K562 (cell line): ENCODE data around the gene SFXN5. TPM values are rescaled to one million over a fixed set of nuclear protein-coding genes. Genes with fewer than 3 reads are reported as not detected.

Source experiments
- ASH1L ChIP-seq: fragments of 450-650 bp; IDR thresholded peaks from 2 replicates; pipeline ENCODE4 v1.6.1; 2018; ENCODE audit warnings: borderline replicate concordance, mild to moderate bottlenecking, low read depth; ENCODE audit not compliant: partially characterized antibody
- BDP1 ChIP-seq: IDR thresholded peaks from 3 replicates; pipeline ENCODE4 v1.6.1; 2011; ENCODE audit not compliant: insufficient read length, insufficient read depth
- CCNT2 ChIP-seq: IDR thresholded peaks from 2 replicates; pipeline ENCODE4 v1.6.1; 2011; ENCODE audit warnings: borderline replicate concordance, low read depth, mild to moderate bottlenecking, moderate library complexity, mixed read lengths, low read length; ENCODE audit not compliant: insufficient read length; ENCODE audit errors: extremely low read depth
- EGR1 ChIP-seq: fragments of 450-650 bp; conservative IDR thresholded peaks from 2 replicates; pipeline ENCODE4 v1.6.1; 2017; ENCODE audit warnings: mild to moderate bottlenecking
- ETV1 ChIP-seq: fragments of 450-650 bp; conservative IDR thresholded peaks from 2 replicates; pipeline ENCODE4 v1.6.1; 2016; ENCODE audit warnings: missing genetic modification characterization, control low read depth, low read depth, missing compliant biosample characterization
- HDAC1 ChIP-seq, 2 experiments: fragments of 450-650 bp; IDR thresholded peaks; 2 replicates each; pipeline ENCODE4 v1.6.1; 2016 to 2017; ENCODE audit warnings: inconsistent platforms in 1 of 2, mild to moderate bottlenecking in 1 of 2, moderate library complexity in 1 of 2
- HEY1 ChIP-seq: fragments of 250-450 bp; sonication (Bioruptor Pico); IDR thresholded peaks from 2 replicates; pipeline ENCODE4 v1.5.0; 2020; ENCODE audit warnings: mild to moderate bottlenecking, moderate library complexity, borderline replicate concordance
- KDM1A ChIP-seq, 2 experiments: fragments of 450-650 bp; IDR thresholded peaks; 2 replicates each; pipeline ENCODE4 v1.6.1; 2016; ENCODE audit warnings: mild to moderate bottlenecking in 2 of 2
- KDM5B ChIP-seq: fragments of 200-600 bp; sonication (generic); IDR thresholded peaks from 2 replicates; pipeline ENCODE4 v1.6.1; 2012; ENCODE audit warnings: low read depth, mild to moderate bottlenecking, moderate library complexity, low read length, control low read depth, inconsistent platforms; ENCODE audit not compliant: insufficient replicate concordance
- NEUROD1 ChIP-seq: fragments of 150-350 bp; IDR thresholded peaks from 2 replicates; pipeline ENCODE4 v1.6.1; 2014; ENCODE audit warnings: borderline replicate concordance, low read length, low read depth; ENCODE audit not compliant: partially characterized antibody
- NONO ChIP-seq, 2 experiments: fragments of 200-400 bp in 1 of 2; fragments of 450-650 bp in 1 of 2; formaldehyde crosslinking in 1 of 2; IDR thresholded peaks; 2 replicates each; pipeline ENCODE4 v1.6.1; 2017; ENCODE audit warnings: low read depth in 2 of 2, mild to moderate bottlenecking in 2 of 2, moderate library complexity in 2 of 2, low read length in 1 of 2
- POLR2AphosphoS5 ChIP-seq: IDR thresholded peaks from 2 replicates; pipeline ENCODE4 v1.6.1; 2011; ENCODE audit warnings: mild to moderate bottlenecking, low read depth, low read length, moderate library complexity; ENCODE audit not compliant: control insufficient read depth, insufficient read depth
- PTBP1 ChIP-seq: fragments of 200-400 bp; formaldehyde crosslinking; IDR thresholded peaks from 2 replicates; pipeline ENCODE4 v1.6.1; 2017; ENCODE audit warnings: low read depth, low read length
- PTRF ChIP-seq: fragments of 450-650 bp; IDR thresholded peaks from 2 replicates; pipeline ENCODE4 v1.6.1; 2016; ENCODE audit warnings: mild to moderate bottlenecking, missing genetic modification characterization, missing compliant biosample characterization
- RBM34 ChIP-seq: fragments of 200-400 bp; formaldehyde crosslinking; IDR thresholded peaks from 2 replicates; pipeline ENCODE4 v1.6.1; 2018; ENCODE audit warnings: low read length, borderline replicate concordance; ENCODE audit not compliant: insufficient read depth
- RHOXF2B ChIP-seq: fragments of 250-450 bp; sonication (Bioruptor Pico); conservative IDR thresholded peaks from 2 replicates; pipeline ENCODE4 v1.5.1; 2021
- SRSF1 ChIP-seq: fragments of 200-400 bp; formaldehyde crosslinking; IDR thresholded peaks from 2 replicates; pipeline ENCODE4 v1.6.1; 2017; ENCODE audit warnings: mild to moderate bottlenecking, low read depth, low read length, moderate library complexity
- TCF7L2 ChIP-seq: fragments of 150-350 bp; IDR thresholded peaks from 2 replicates; pipeline ENCODE4 v1.6.1; 2016; ENCODE audit warnings: low read depth, mild to moderate bottlenecking, low read length, moderate library complexity
- ZKSCAN8 ChIP-seq: fragments of 200-800 bp; sonication (Bioruptor generic); IDR thresholded peaks from 2 replicates; pipeline ENCODE4 v1.6.1; 2016; ENCODE audit warnings: missing genetic modification characterization, missing compliant biosample characterization
- ZNF282 ChIP-seq: sonication (generic); formaldehyde crosslinking; IDR thresholded peaks from 2 replicates; pipeline ENCODE4 v1.8.1; 2023; ENCODE audit warnings: missing genetic modification reagents
- ZNF384 ChIP-seq: IDR thresholded peaks from 2 replicates; pipeline ENCODE4 v1.6.1; 2012; ENCODE audit warnings: low read depth, low read length, improper control_type of control experiment
- ZNF696 ChIP-seq: fragments of 250-450 bp; sonication (Bioruptor Pico); conservative IDR thresholded peaks from 2 replicates; pipeline ENCODE4 v1.4.0; 2020; ENCODE audit warnings: mild to moderate bottlenecking, moderate library complexity
- ZNF699 ChIP-seq: fragments of 250-450 bp; sonication (Bioruptor Pico); IDR thresholded peaks from 2 replicates; pipeline ENCODE4 v1.8.0; 2021; ENCODE audit warnings: mild to moderate bottlenecking, moderate library complexity; ENCODE audit not compliant: insufficient replicate concordance
- polyA plus RNA-seq, 8 experiments: library from polyadenylated mRNA; depleted of rRNA in 4 of 8; stranded (reverse) in 5 of 8; unstranded in 3 of 8; fragments of >200 nt; fragmentation: Nextera tagmentation in 2 of 8; fragmentation: Illumina TruSeq in 1 of 8; extraction: Ambion mirVana in 2 of 8; extraction: Trizol in 1 of 8; gene quantifications; 2 replicates each; pipeline versions ENCODE4 v1.2.1 to v1.2.3, GENCODE V29; 2011 to 2014; ENCODE audit warnings: inconsistent platforms in 1 of 8, missing spikeins in 1 of 8
- total RNA-seq, 7 experiments: library from RNA; depleted of rRNA in 6 of 7; stranded (reverse); fragments of >200 nt in 6 of 7; fragmentation: Illumina TruSeq in 2 of 7; extraction: Trizol in 2 of 7; gene quantifications; 2 replicates each; pipeline versions ENCODE4 v1.2.1 to v1.2.3, GENCODE V29; 2011 to 2021; ENCODE audit warnings: low replicate concordance in 1 of 7
- TF ChIP-seq, protein P1 (sequence below): IDR thresholded peaks from 2 replicates; pipeline ENCODE4 v1.6.1; 2012; ENCODE audit warnings: low read depth, low read length, improper control_type of control experiment, borderline replicate concordance
- TF ChIP-seq, protein P2 (sequence below): fragments of 250-450 bp; sonication (Bioruptor Pico); IDR thresholded peaks from 2 replicates; pipeline ENCODE4 v1.5.1; 2021; ENCODE audit warnings: mild to moderate bottlenecking

The SFXN5 gene
- total and polyA plus RNA-seq, 9 of the 15 experiments (the other 6 are each of a cell fraction or from before 2014, with no cell fraction given), result 8.3 to 22.6 (median 16.0) TPM

DNA sequence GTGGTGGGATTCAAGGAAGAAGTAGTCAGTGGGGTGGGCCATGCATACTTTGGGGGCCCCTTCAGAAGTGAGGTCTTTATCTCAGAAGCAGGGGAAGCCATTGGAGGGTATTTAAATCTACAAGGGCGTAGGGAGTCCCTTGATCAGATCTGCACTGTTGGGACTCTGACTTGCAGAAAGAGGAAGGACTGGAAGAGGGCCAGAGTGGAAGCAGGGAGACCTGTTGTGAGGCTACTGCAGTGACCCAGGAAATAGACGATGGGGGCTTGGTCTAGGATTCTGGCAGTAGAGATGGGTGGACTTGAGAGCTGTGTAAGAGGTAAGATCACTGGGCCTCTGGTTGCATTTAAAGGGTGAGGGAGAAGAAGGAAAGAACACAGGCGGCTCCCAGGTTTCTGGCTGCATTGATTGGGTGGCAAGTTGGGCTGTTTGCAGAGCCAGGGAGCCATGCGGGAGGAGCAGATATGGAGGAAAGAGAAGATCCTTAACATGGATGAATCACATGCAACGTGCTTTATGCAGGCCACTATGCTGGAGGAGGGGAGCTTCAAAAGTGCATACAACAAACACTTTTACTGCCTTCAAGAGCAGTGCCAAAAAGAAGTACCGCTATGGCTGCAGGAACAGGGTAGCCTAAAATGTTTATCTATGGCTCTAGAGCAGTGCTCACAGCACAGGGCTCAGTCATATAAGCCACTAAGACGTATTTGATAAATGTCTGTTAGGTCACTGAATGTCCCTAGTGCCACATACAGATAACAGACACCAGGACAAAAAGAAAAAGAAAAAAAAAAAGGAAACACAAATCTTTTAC is 2.3 kb downstream of the SFXN5 start (continued):
- TF ChIP-seq PTBP1, result no peak
- TF ChIP-seq HDAC1 (IDR thresholded peaks at IDR 0.05), result peak in 1 of 2 experiments; percentile 43; a peak in 1 of 4 replicates
- peak; percentile 68; the same call in 1 of the 2 replicates for TF ChIP-seq ZNF384
- TF ChIP-seq ZNF282 (CRISPR knock-in tag), result no peak
- TF ChIP-seq RHOXF2B, result no peak
- TF ChIP-seq HEY1 (CRISPR knock-in tag), result no peak
- TF ChIP-seq KDM5B, result no peak
- TF ChIP-seq BDP1, result no peak
- TF ChIP-seq CCNT2, result no peak
- TF ChIP-seq RBM34, result no peak
- TF ChIP-seq NEUROD1, result no peak
- TF ChIP-seq ETV1 (tag), result no peak
- TF ChIP-seq POLR2AphosphoS5, result peak; percentile 31; the same call in 1 of the 2 replicates
- TF ChIP-seq SRSF1, result no peak
- TF ChIP-seq, protein P1, sequence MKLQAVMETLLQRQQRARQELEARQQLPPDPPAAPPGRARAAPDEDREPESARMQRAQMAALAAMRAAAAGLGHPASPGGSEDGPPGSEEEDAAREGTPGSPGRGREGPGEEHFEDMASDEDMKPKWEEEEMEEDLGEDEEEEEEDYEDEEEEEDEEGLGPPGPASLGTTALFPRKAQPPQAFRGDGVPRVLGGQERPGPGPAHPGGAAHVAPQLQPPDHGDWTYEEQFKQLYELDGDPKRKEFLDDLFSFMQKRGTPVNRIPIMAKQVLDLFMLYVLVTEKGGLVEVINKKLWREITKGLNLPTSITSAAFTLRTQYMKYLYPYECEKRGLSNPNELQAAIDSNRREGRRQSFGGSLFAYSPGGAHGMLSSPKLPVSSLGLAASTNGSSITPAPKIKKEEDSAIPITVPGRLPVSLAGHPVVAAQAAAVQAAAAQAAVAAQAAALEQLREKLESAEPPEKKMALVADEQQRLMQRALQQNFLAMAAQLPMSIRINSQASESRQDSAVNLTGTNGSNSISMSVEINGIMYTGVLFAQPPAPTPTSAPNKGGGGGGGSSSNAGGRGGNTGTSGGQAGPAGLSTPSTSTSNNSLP, result peak; percentile 10; the same call in 1 of the 2 replicates
- TF ChIP-seq ZNF696 (CRISPR knock-in tag), result no peak
- TF ChIP-seq, protein P2, sequence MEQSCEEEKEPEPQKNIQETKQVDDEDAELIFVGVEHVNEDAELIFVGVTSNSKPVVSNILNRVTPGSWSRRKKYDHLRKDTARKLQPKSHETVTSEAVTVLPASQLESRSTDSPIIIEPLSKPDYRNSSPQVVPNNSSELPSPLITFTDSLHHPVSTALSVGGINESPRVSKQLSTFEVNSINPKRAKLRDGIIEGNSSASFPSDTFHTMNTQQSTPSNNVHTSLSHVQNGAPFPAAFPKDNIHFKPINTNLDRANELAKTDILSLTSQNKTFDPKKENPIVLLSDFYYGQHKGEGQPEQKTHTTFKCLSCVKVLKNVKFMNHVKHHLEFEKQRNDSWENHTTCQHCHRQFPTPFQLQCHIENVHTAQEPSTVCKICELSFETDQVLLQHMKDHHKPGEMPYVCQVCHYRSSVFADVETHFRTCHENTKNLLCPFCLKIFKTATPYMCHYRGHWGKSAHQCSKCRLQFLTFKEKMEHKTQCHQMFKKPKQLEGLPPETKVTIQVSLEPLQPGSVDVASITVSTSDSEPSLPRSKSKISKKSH (CRISPR knock-in tag), result no peak
- TF ChIP-seq ASH1L, result no peak
- TF ChIP-seq PTRF (tag), result no peak
- 0 out of 4 replicates have a peak, but pooled peaks of 1 of the 2 experiments have one; percentile 34 for TF ChIP-seq KDM1A (IDR thresholded peaks at IDR 0.05)
- TF ChIP-seq ZKSCAN8 (CRISPR knock-in tag), result 0 out of 2 replicates have a peak, but pooled peaks have one; percentile 64
- no peak for TF ChIP-seq NONO (IDR thresholded peaks at IDR 0.05; ENCODE audit: low read depth in 2 of 2, low read length in 1 of 2)
- 0 out of 2 replicates have a peak, but pooled peaks have one; percentile 21 for TF ChIP-seq EGR1
- no peak for TF ChIP-seq ZNF699 (CRISPR knock-in tag)
- TF ChIP-seq TCF7L2, result no peak
